ENCODE data around the gene DCP1B.

DCP1B gene

GRCh38 chr12:1927051-1927680, 77.1 kb downstream of the DCP1B start:
- no peak for DNase-seq
- no peaks in the 10 kb centered on the region for H3K9me3 ChIP-seq (ENCODE audit: control extremely low read depth in 1 of 5, control insufficient read depth in 4 of 5, insufficient read depth in 2 of 5, low read depth in 1 of 5, low read length in 4 of 5)
- peaks cover 0 to 31% (median 17%) of the 10 kb centered on the region in 4 experiments for H3K4me1 ChIP-seq (ENCODE audit: control extremely low read depth in 1 of 4, control insufficient read depth in 4 of 4, insufficient read depth in 4 of 4, low read length in 3 of 4)
- 95% methylated on average over 4 of the region's 11 CpGs for WGBS (ENCODE audit: insufficient coverage)
- H3K27ac ChIP-seq (ENCODE audit: insufficient read depth in 1 of 2, low read depth in 1 of 2, low read length in 2 of 2, poor library complexity in 1 of 2, severe bottlenecking in 2 of 2) = no peak overlapping the region
- H3K4me3 ChIP-seq (ENCODE audit: control insufficient read depth in 1 of 7, extremely low read depth in 1 of 7, insufficient read depth in 4 of 7, low read depth in 2 of 7, low read length in 6 of 7) = no peak overlapping the region
- ChIA-PET CTCF (interaction anchor here (1.0 to 2.8 kb wide), 4 partner anchors 12 to 292 kb away, joined by 4 to 14 read pairs (median 4); no protein-coding TSS in a partner anchor), POLR2A (interaction anchor here (1.4 kb wide), 1 partner anchor 9 kb away, joined by 4 read pairs; no protein-coding TSS in a partner anchor)
- no peaks in the 10 kb centered on the region for H3K27me3 ChIP-seq (replicated peaks in 2 of 5; ENCODE audit: control insufficient read depth in 4 of 5, insufficient read depth in 5 of 5, low read length in 4 of 5)
- H3K36me3 ChIP-seq (ENCODE audit: control insufficient read depth in 4 of 4, insufficient read depth in 4 of 4, low read length in 3 of 4) = no peaks in the 10 kb centered on the region

- Histone ChIP-seq H3K4me1 (ENCODE audit: control extremely low read depth in 1 of 4, control insufficient read depth in 4 of 4, insufficient read depth in 4 of 4, low read length in 3 of 4) (peaks cover 0 to 26% (median 16%) of the 10 kb centered on the region in 4 experiments), H3K27me3 (replicated peaks in 2 of 5; ENCODE audit: control insufficient read depth in 4 of 5, insufficient read depth in 5 of 5, low read length in 4 of 5) (no peaks in the 10 kb centered on the region), H3K27ac (ENCODE audit: insufficient read depth in 1 of 2, low read depth in 1 of 2, low read length in 2 of 2, poor library complexity in 1 of 2, severe bottlenecking in 2 of 2) (no peak overlapping the region), H3K9me3 (ENCODE audit: control extremely low read depth in 1 of 5, control insufficient read depth in 4 of 5, insufficient read depth in 2 of 5, low read depth in 1 of 5, low read length in 4 of 5) (no peaks in the 10 kb centered on the region), H3K4me3 (ENCODE audit: control insufficient read depth in 1 of 7, extremely low read depth in 1 of 7, insufficient read depth in 4 of 7, low read depth in 2 of 7, low read length in 6 of 7) (no peak overlapping the region), H3K36me3 (ENCODE audit: control insufficient read depth in 4 of 4, insufficient read depth in 4 of 4, low read length in 3 of 4) (no peaks in the 10 kb centered on the region)
- 94% methylated on average over 6 of the region's 7 CpGs for WGBS (ENCODE audit: insufficient coverage)
- POLR2A ChIA-PET = no interaction called here
- no peak for DNase-seq
- CTCF ChIA-PET = interaction anchor here (1.0 to 1.6 kb wide), 2 partner anchors 15 to 292 kb away, joined by 4 read pairs; no protein-coding TSS in a partner anchor
These were observed 78.0 kb downstream of the DCP1B start for GRCh38 chr12:1926251-1926657.

GRCh38 chr12:1925684-1926006, 78.6 kb downstream of the DCP1B start:
- POLR2A ChIA-PET = no interaction called here
- H3K27ac ChIP-seq (ENCODE audit: insufficient read depth in 1 of 2, low read depth in 1 of 2, low read length in 2 of 2, poor library complexity in 1 of 2, severe bottlenecking in 2 of 2) = no peak overlapping the region
- DNase-seq = no peak
- no peaks in the 10 kb centered on the region for H3K27me3 ChIP-seq (replicated peaks in 2 of 5; ENCODE audit: control insufficient read depth in 4 of 5, insufficient read depth in 5 of 5, low read length in 4 of 5)
- no peaks in the 10 kb centered on the region for H3K36me3 ChIP-seq (ENCODE audit: control insufficient read depth in 4 of 4, insufficient read depth in 4 of 4, low read length in 3 of 4)
- H3K4me3 ChIP-seq (ENCODE audit: control insufficient read depth in 1 of 7, extremely low read depth in 1 of 7, insufficient read depth in 4 of 7, low read depth in 2 of 7, low read length in 6 of 7) = no peak overlapping the region
- CTCF ChIA-PET = no interaction called here
- WGBS (ENCODE audit: insufficient coverage) = 100% methylated on average over 2 of the region's 3 CpGs
- no peaks in the 10 kb centered on the region for H3K9me3 ChIP-seq (ENCODE audit: control extremely low read depth in 1 of 5, control insufficient read depth in 4 of 5, insufficient read depth in 2 of 5, low read depth in 1 of 5, low read length in 4 of 5)
- H3K4me1 ChIP-seq (ENCODE audit: control extremely low read depth in 1 of 4, control insufficient read depth in 4 of 4, insufficient read depth in 4 of 4, low read length in 3 of 4) = peaks cover 2 to 28% (median 22%) of the 10 kb centered on the region in 4 experiments

- POLR2A ChIA-PET = no interaction called here
- Histone ChIP-seq H3K4me1 (ENCODE audit: control extremely low read depth in 1 of 4, control insufficient read depth in 4 of 4, insufficient read depth in 4 of 4, low read length in 3 of 4) (peaks cover 3 to 28% (median 21%) of the 10 kb centered on the region in 4 experiments), H3K27me3 (replicated peaks in 2 of 5; ENCODE audit: control insufficient read depth in 4 of 5, insufficient read depth in 5 of 5, low read length in 4 of 5) (no peaks in the 10 kb centered on the region), H3K27ac (ENCODE audit: insufficient read depth in 1 of 2, low read depth in 1 of 2, low read length in 2 of 2, poor library complexity in 1 of 2, severe bottlenecking in 2 of 2) (no peak overlapping the region), H3K9me3 (ENCODE audit: control extremely low read depth in 1 of 5, control insufficient read depth in 4 of 5, insufficient read depth in 2 of 5, low read depth in 1 of 5, low read length in 4 of 5) (no peaks in the 10 kb centered on the region), H3K4me3 (ENCODE audit: control insufficient read depth in 1 of 7, extremely low read depth in 1 of 7, insufficient read depth in 4 of 7, low read depth in 2 of 7, low read length in 6 of 7) (no peak overlapping the region), H3K36me3 (ENCODE audit: control insufficient read depth in 4 of 4, insufficient read depth in 4 of 4, low read length in 3 of 4) (no peaks in the 10 kb centered on the region)
- no peak for DNase-seq
- 76% methylated on average over 6 of the region's 7 CpGs for WGBS (ENCODE audit: insufficient coverage)
- CTCF ChIA-PET = interaction anchor here (1.4 to 1.6 kb wide), 2 partner anchors 11 to 88 kb away, joined by 3 to 7 read pairs; no protein-coding TSS in a partner anchor
These were observed 79.1 kb downstream of the DCP1B start for GRCh38 chr12:1924996-1925683.

- H3K27me3 ChIP-seq (replicated peaks in 2 of 5; ENCODE audit: control insufficient read depth in 4 of 5, insufficient read depth in 5 of 5, low read length in 4 of 5) = no peaks in the 10 kb centered on the region
- H3K27ac ChIP-seq (ENCODE audit: insufficient read depth in 1 of 2, low read depth in 1 of 2, low read length in 2 of 2, poor library complexity in 1 of 2, severe bottlenecking in 2 of 2) = no peak overlapping the region
- CTCF ChIA-PET = interaction anchor here (1.1 to 8.9 kb wide), 2 partner anchors 16 kb away, joined by 5 to 63 read pairs; no protein-coding TSS in a partner anchor
- no peaks in the 10 kb centered on the region for H3K36me3 ChIP-seq (ENCODE audit: control insufficient read depth in 4 of 4, insufficient read depth in 4 of 4, low read length in 3 of 4)
- 98% methylated on average over 10 of the region's 12 CpGs for WGBS (ENCODE audit: insufficient coverage)
- POLR2A ChIA-PET = no interaction called here
- DNase-seq = no peak
- H3K4me3 ChIP-seq (ENCODE audit: control insufficient read depth in 1 of 7, extremely low read depth in 1 of 7, insufficient read depth in 4 of 7, low read depth in 2 of 7, low read length in 6 of 7) = no peak overlapping the region
- H3K9me3 ChIP-seq (ENCODE audit: control extremely low read depth in 1 of 5, control insufficient read depth in 4 of 5, insufficient read depth in 2 of 5, low read depth in 1 of 5, low read length in 4 of 5) = no peaks in the 10 kb centered on the region
- peaks cover 3 to 42% (median 31%) of the 10 kb centered on the region in 4 experiments for H3K4me1 ChIP-seq (ENCODE audit: control extremely low read depth in 1 of 4, control insufficient read depth in 4 of 4, insufficient read depth in 4 of 4, low read length in 3 of 4)
These were observed 81.3 kb downstream of the DCP1B start for GRCh38 chr12:1922985-1923384.

GRCh38 chr12:1922075-1922709, 82.1 kb downstream of the DCP1B start:
- Histone ChIP-seq H3K27me3 (replicated peaks in 2 of 5; ENCODE audit: control insufficient read depth in 4 of 5, insufficient read depth in 5 of 5, low read length in 4 of 5) (no peaks in the 10 kb centered on the region), H3K27ac (ENCODE audit: insufficient read depth in 1 of 2, low read depth in 1 of 2, low read length in 2 of 2, poor library complexity in 1 of 2, severe bottlenecking in 2 of 2) (no peak overlapping the region), H3K4me1 (ENCODE audit: control extremely low read depth in 1 of 4, control insufficient read depth in 4 of 4, insufficient read depth in 4 of 4, low read length in 3 of 4) (peaks cover 5 to 50% (median 39%) of the 10 kb centered on the region in 4 experiments), H3K9me3 (ENCODE audit: control extremely low read depth in 1 of 5, control insufficient read depth in 4 of 5, insufficient read depth in 2 of 5, low read depth in 1 of 5, low read length in 4 of 5) (no peaks in the 10 kb centered on the region), H3K4me3 (ENCODE audit: control insufficient read depth in 1 of 7, extremely low read depth in 1 of 7, insufficient read depth in 4 of 7, low read depth in 2 of 7, low read length in 6 of 7) (peak overlapping the region in 1 of 7 experiments; percentile 6), H3K36me3 (ENCODE audit: control insufficient read depth in 4 of 4, insufficient read depth in 4 of 4, low read length in 3 of 4) (no peaks in the 10 kb centered on the region)
- WGBS (ENCODE audit: insufficient coverage) = 82% methylated on average over 37 of the region's 40 CpGs
- CTCF ChIA-PET = interaction anchor here (0.8 to 8.9 kb wide), 5 partner anchors 8 to 127 kb away, joined by 3 to 63 read pairs (median 5); no protein-coding TSS in a partner anchor
- POLR2A ChIA-PET = no interaction called here
- peak in 2 of 3 donors; percentile 37 to 80 for DNase-seq

Measured in common myeloid progenitor, CD34-positive (primary cell).